ENCODE data around the gene TMPRSS11F.

The TMPRSS11F gene

DNA sequence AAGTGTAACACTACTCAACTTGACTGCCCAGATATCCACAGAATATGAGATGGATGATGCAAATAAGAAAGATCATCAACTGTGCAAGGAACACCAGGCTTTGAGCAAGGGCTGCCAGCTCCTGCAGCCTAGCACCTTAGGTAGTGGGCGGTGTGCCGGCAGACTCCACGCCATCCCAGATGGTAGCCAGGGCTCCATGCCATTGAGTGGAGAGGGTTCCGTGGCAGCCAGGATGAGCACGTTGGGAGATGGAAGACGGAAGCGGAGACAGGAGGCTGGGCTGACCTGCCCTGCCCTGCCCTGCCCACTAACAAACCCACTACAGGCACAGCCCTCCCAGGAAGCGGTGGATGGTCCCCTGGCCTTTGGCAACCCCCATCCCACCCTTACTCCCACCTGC lies 51.9 kb downstream of the TMPRSS11F start:
- DNase-seq (ENCODE audit: low read depth in 2 of 2): no peak

DNA sequence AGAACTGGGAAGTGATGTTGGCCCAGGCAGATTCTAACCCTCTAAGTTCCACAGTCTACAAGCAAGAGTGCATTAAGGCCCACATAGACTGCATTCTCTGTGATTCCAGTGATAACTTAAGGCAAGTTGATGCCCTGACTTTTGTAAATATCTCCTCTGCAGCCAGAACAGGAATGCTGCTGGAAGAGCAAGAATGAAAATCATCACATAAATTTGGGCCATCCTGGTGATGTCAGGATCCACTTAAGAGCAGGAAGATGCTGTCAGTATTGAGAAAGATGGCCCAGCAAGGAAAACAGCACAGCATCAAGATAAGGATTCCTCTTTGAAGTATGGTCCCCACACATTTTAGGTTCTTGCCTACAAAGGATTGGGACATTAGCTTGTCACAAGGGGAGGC lies 52.4 kb downstream of the TMPRSS11F start:
- no peak for DNase-seq (ENCODE audit: low read depth in 2 of 2)

DNA sequence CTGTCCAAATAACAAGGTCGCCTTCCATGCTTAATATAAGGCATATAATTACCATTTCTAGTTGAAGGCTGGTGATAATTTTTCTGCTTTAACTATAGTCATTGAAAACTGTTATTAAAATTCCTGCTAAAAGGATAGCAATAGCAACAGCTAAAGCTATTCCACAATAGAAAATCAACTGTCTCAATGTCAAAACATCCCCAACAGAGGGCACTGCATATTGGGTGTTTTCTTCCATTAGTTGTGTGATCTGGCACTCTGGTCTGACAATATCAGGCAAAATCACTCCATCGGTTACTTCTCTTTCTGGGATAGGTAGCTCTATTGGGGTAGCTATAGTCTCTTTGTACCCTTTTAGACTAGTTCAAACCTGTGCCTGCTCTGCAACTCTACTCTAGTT lies 53.5 kb downstream of the TMPRSS11F start:
- no peak for DNase-seq (ENCODE audit: low read depth in 2 of 2)

- DNase-seq (ENCODE audit: low read depth in 2 of 2): no peak
These were observed 55.3 kb downstream of the TMPRSS11F start for GRCh38 chr4:68074397-68074796.

DNA sequence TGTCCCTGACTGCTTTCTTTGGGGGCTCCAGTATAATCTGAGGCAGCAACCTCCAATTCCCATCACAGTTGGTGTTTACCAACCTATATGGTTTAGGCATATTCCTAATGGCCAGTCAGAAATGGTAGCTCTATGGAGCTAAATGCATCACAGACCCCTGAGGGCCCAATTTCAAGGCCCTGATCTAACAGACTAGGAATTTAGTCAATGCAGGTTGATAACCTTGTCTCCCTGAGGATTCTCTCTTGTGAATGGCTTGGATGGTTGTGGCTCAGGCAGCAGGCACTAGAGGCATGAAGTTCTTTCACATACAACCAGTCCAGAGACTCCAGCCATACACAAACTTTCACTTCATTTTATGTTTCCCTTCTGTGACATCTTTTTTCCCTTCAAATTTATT lies 59.4 kb downstream of the TMPRSS11F start:
- DNase-seq (ENCODE audit: low read depth in 2 of 2): no peak

DNA sequence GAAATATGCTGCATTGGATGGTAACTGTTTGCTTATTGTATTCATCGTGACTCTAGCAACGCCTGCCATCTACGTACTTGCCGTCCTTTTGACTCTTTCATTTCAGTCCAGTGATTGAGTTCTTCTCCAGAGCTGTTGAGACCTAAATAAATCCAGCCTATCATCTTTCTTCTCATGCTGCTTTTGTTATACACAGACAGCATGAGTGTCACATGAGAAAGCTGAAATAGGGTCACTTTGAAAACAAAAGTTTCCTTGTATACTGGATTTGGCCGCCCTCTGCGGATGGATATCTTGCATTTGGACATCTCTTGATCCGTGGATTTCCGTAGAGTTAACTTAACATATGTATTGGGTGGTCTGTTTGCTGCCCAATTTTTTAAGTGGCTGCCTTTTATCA lies 67.2 kb downstream of the TMPRSS11F start:
- no peak for DNase-seq (ENCODE audit: low read depth in 2 of 2)

- no peak for DNase-seq (ENCODE audit: low read depth in 2 of 2)
These were observed 91.4 kb downstream of the TMPRSS11F start for GRCh38 chr4:68038272-68038671.

GRCh38 chr4:68021185-68021584 lies 108.5 kb downstream of the TMPRSS11F start:
- no peak for DNase-seq (ENCODE audit: low read depth in 2 of 2)

DNA sequence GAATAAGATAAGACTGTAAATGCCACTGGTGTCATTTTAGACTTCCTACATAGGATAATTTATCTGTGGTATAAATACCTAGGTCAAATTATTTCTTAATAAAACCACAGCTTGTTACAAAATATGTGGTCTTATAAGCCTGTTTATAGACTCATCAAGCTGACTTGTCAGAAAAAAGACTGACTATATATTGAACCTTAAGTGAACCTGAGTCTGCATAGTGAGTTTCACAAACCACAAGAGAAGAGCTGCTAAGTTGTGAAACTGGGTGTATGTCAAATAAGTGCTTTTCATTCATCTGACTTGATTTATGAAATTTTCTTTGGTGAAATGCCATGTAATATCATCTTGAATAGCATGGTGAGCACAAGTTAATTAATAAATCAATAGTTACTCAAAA lies 118.0 kb downstream of the TMPRSS11F start:
- DNase-seq (ENCODE audit: low read depth in 2 of 2): no peak

Data from stimulated activated CD8-positive, alpha-beta memory T cell treated with anti-CD3 and anti-CD28 coated beads, Interleukin-7, amount 100 ng/mL, for 1 hour (primary cell).